Stimulated activated CD4-positive, alpha-beta T cell treated with anti-CD3 and anti-CD28 coated beads, Interleukin-1b, Interleukin-23, amount 100 ng/mL, for 1 hour (primary cell): ENCODE measurements around the gene CTNNA2.

ENCODE experiments used
- DNase-seq, 2 donors: peaks; one replicate each; pipeline ENCODE4 v3.0.0-alpha.2; 2020; ENCODE audit warnings: low read depth in 2 of 2

CTNNA2 gene

DNA sequence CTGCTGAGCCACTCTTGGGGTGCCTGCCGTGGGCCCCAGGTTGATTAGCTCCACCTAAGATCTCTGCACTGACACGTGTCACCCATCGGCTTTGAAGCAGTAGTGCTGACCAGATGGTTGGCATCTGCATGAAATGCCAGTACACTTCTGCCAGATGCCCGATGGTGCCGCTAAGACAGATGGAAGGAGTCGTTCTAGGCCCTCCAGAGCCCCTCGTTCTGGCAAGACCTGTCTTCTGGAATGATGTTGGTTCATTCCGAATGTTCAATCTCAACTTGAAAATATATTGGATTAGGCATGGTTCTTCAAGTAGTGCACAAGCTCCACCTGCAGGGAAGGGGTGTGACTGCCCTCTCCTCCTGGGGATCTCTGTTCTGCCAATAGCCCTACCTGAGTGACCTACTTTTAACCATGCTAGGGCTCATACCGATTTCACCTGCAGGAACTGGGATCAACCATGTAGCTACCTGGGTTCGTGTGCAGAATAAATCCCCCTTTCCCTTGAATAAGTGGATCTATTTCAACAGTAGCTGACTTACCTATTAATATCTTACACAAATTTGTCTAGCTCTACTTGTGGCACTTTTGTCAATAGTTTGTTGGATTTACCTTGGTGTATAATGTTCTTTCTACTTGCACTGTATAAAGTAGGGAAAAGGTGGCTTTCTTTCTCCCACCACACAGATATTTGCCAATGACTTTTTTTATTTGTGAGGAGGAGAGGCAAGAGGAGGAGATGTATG is 342.6 kb downstream of the CTNNA2 start:
- DNase-seq, result no peak

DNA sequence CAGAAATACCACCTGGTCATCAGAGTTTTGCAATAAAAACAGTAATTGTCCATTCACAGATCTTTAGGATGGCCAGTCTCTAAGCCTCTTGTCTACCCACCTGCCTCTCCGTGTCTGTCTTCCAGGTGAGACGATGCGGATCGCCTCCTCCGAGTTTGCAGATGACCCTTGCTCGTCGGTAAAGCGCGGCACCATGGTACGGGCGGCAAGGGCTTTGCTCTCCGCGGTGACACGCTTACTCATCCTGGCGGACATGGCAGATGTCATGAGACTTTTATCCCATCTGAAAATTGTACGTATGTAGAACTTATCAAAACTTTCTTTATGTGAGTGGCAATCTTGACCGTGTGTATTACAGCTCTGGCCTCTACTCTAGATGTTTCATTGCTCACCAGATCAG is 345.0 kb downstream of the CTNNA2 start:
- DNase-seq, result no peak

DNA sequence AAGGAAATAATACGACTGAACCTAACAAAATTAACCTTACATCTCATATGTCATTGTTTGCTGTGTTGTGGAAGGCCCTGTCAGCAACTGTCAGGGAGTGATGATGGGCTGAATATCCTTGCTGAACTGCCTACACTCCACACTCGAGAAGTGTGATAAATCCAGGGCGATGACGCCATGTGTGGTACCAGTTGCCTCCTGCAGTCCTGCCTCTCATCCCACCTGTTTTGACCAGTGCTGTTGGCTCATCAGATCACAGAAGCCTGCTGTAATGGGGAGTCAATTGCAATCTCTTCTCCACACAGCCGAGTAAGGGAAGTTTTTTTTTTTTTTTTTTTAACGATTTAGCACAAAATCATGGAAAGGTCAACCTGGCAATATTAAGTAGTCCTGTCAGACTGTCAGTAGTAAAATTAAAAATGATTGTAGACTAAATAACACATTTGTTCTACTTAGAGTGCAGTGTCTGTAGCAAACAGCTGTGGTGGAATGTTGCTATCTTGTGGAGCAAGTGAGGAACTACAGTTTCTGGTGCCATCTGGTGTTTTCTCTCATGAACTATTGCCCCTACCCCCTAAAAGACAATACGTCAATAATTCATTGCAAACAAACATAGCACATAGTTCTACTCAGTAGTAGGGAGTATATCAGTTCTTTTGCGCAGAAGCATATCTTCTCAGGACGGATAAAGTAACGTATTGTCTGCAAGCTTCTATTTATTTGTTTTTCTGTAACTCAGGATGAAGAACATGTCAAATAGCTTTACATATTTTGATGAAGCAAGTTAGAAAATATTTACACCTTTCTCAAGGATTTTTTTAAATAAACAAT is 347.6 kb downstream of the CTNNA2 start:
- no peak for DNase-seq

DNA sequence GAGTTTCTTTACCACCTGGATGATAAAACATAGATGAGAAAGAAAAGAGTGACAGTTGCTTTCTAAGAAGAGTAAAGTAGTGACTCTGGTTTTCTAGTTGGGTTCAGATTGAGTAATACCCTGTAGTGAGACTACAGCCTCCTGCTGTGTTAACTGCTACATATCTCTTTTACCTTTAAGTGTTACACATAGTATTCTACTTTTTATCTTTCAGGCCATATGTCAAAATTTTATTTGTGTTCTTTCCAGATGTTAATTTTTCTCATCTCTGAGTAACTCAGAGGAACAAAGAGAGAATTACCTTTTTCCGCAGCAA is 348.2 kb downstream of the CTNNA2 start:
- no peak for DNase-seq

DNA sequence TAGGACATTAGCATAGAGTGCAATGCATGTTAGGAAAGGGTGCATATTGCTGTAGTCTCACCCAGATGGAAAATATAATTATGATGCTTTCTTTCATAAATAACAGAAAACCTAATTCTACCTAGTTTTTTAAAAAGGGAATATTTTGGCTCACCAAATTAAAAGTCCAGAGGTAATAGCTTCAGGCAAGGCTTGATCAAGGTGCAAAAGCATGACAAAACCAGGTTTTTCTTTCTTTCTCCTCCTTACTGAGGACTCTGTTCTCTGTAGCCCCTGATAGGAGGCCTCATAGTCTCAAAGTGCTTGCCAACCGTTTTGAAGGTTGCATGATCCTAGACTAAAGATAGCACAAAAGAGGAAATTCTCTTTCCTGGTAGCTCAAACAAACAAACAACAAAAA is 349.9 kb downstream of the CTNNA2 start:
- no peak for DNase-seq

DNA sequence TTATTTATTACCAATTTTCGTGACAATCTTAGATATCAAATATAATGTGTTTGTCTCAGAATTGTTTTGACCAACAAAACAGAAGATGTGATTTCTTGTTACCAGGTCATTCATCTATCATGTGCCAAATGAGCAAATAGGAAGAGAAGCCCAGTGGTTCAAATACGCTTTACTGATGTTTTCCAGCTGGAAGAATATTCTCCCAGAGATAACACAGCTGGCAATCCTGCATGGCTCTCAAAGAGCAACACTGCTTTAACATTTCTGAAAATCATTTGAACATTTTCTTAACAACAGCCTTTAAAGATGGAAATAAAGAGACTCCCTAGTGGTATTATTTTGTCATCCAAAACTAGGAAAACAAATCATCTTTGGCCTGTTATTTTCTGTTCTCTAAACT is 359.8 kb downstream of the CTNNA2 start:
- DNase-seq, result no peak

DNA sequence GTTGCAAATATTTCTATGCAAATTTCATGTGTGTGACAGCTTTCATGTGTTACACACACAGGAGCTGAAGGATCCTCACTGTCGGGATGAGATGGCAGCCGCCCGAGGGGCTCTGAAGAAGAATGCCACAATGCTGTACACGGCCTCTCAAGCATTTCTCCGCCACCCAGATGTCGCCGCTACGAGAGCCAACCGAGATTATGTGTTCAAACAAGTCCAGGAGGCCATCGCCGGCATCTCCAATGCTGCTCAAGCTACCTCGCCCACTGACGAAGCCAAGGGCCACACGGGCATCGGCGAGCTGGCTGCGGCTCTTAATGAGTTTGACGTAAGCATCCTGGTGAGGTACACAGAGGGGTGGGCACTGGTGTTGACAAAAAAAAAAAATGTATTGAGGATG is 361.2 kb downstream of the CTNNA2 start:
- DNase-seq, result no peak

DNA sequence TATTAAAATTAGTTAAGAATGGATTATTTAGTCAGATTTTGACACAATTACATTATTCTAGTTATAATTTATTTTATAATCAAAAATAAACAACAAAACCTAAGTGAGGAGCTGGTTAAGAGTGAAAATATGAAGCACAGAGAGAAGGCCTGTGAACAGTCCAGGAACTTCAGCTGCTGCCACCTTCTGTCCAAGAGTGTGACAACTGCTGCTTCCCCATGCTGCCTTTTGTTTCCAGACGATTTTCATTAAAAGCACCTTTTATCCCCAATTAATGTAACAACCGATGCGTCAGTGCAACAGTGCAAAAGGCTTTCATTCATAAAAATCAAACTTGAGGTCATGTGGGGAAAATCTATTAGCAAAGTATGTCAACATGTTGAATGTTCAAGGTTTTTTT is 363.6 kb downstream of the CTNNA2 start:
- no peak for DNase-seq

DNA sequence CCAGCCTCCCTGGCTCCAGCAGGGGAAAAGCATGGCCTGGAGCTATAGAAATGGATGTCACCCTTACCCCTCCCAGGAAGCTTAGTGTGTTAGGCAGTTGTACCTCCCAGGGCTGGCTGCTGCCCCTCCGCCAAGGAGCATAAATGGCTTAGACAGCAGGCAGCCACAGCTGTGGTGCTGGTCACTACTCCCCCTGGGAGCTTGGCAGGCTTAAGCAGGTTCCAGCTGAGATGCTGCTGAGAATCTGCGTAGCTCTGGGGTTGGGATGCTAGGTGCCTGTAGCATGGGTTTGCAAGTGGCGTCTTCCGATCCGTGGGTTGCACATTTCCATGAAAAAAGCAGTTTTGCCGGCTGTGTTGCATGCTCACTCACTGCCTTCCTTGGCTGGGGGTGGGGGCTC is 369.7 kb downstream of the CTNNA2 start:
- DNase-seq, result no peak

DNA sequence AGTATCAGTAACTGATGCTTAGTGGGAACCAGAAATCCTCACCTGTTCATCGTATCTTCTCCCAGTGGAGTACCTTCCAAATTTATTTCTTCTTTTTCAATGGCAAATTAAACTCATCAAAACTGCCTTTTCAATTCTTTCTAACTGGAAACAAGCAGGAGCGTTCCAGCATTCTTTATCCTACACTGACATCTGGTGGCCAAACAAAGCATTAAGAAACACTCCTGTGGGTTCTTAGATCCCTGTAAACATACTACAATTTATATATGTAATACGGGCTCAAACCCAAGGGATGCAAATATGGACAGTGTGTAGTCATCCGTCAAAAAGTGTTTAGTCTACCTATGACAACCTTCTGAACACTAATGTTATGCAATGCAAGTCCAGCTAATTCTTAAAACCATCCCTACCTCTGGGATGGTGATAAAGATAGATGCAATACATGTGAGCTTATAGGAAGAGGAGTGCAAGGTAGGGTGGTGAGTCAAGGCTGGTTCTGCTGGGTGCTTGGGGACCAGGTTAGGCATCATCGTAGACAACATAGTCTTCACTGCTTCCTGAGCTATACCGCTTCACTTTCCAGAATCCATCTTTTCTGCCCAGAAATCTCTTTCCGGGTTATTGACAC is 375.0 kb downstream of the CTNNA2 start:
- DNase-seq, result no peak

DNA sequence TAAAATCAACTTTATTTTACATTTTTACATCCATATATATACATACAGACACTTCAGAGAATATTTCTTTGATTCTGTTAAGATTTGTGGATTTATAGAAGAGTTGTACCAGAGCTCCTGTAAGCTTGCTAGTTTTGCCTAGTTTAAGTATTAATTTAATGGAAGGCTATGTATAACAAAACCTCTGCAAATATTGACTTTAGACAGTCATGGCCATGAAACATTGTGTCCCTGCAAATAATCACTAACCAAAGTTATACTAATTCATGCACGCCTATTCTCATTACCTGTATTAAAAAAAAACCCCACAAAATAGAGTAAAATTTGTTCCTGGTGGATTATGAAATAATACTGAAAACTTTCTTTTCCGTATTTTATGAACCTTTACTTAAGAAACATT is 379.3 kb downstream of the CTNNA2 start:
- DNase-seq, result no peak

DNA sequence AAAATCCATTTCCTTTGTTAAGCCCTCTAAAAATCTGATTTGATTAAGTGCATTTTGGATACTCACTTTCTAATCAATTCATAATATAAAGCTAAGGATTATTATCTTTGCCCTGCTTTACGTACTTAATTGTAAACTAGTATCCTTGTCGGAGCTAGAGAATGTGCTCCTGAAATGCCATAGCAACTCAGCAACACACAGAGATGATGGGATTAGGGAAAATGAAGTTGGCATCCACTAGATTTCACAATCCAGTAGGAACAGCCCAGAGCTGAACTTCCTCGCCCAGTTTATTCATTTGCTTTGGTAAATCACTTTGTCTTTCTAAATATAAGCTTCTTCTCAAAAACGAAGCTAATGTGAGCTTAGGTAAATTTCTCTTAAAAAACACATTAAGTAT is 386.3 kb downstream of the CTNNA2 start:
- no peak for DNase-seq

DNA sequence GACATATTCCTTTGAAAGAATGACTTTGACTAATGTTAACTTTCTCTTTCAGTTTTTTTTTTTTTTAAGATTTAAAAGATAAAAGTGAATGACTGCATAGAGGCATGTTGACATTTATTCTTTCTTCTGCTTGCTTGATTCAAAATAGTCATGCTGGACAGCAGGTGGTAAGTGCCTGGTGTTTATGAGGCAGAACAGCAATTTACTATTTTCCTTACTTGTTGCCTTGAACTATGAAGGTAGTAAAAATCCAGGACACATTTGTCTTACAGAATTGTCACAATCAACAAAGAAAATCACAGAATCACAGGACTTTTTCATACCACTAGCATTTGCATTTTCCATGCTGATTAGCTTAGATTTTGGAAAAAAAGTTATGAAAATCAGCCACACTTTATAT is 388.3 kb downstream of the CTNNA2 start:
- DNase-seq, result no peak

DNA sequence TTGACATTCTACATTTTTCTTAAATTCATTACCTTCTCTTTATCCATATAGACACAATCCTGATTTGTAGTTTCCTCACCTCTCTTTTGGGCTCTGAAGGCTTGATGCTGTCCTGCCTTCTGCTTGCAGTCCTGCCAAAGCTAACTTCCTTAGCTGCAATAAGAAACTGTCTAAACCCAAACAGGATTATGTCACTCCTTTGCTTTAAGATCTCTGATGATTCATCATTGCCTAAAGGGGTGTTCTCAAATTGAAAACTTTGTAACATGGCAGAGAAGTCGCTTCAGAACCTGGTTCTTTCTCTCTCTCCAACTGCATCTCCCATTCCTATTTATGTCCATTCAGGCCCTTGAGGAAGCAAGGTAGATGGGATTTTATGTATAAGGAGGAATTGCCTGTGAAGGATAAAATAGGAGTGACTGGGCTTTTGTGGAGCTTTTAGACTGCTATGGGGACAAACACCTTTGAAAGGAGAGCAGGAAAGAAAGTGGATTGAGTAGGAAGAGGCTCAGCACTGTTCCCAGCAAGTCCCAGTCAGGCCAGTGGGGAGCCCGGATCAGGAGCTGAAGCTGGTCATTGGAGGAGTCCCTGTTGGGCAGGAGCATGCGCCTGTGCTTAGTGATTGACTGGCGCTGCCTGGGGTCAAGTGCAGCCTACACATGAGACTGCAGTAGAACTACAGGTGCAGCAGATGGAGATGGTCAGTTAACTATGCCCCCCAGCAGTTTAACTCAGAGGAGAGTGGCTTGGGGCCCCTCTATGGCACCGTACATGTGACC is 390.6 kb downstream of the CTNNA2 start:
- DNase-seq, result no peak

DNA sequence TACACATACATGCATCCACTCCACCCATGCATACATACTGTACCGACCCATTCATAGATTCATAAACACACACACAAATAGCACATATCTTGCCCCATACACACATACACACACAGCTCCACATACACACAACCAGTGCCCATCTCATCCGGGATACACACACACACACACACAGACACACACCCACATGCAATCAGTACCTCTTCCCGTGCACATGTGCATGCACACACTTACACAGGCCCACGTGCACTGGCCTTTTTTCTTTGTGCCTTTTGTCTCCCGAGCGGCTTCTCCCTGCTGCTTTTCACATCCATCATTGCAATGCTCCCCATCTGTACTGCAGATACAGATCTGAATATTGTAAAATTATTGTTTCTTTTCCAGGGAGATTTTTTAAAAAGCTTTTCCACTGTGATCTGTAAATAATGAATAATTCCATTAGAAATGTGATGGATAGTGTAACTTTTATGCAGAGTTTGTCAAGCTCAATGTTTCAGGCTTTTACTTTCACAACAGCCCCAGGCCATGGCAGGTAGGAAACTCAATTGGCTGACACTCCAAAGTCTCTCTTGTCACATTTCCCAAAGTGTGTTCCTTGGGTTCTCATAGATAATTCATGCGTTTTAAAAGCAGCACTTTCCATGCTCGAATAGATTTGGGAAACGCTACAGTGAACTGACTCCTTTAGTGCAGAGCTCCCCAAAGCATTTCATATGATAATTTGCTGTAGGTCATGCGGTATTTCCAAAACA is 393.5 kb downstream of the CTNNA2 start:
- DNase-seq, result no peak

DNA sequence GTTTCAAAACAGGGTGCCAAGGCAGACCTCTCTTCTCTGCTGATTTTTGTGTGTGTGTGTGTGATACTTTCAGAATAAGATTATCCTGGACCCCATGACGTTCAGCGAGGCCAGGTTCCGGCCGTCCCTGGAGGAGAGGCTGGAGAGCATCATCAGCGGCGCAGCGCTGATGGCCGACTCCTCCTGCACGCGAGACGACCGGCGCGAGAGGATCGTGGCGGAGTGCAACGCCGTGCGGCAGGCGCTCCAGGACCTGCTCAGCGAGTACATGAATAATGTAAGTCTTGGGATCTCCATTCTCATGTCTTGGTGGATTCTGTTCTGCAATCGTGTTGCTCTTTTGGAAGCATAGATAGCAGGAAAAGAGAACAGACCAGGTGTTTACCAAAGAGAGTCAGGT is 396.7 kb downstream of the CTNNA2 start:
- no peak for DNase-seq

DNA sequence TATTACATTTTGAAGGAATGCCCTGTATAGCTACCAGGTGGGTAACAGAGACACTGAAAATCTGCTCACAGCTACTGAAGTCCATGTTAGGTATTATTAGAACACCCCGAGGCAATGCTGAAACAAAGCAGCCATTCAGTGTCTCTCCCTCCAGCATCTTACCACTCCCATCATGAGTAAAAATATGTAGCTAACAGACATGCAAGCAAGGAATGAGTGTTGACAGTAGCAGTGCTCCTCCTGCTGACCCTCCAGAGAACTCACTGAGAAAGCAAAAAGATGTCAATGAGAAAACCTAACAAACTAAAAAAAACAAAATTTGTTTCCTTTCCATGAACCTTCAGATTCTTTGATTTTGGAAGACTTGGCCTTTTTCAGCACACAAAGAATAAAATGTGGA is 397.8 kb downstream of the CTNNA2 start:
- DNase-seq, result no peak

DNA sequence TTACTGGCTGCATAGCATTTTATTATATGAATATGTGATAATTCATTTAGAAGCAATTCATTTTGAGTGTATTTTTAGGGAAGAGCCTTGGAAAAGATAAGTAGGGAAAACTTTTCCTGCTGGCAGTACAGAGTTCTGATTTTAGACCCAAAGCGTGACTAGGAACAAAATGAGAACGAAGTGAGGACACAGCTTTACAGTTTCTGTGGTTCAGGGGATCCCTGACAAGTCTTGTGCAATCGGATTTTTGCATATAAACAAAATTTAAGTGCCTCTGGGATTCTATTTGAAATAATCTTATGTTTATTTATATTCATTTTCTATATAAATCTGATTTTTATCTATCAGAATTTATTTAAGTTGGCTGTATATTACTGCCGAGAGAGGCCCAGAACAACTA is 402.6 kb downstream of the CTNNA2 start:
- no peak for DNase-seq

DNA sequence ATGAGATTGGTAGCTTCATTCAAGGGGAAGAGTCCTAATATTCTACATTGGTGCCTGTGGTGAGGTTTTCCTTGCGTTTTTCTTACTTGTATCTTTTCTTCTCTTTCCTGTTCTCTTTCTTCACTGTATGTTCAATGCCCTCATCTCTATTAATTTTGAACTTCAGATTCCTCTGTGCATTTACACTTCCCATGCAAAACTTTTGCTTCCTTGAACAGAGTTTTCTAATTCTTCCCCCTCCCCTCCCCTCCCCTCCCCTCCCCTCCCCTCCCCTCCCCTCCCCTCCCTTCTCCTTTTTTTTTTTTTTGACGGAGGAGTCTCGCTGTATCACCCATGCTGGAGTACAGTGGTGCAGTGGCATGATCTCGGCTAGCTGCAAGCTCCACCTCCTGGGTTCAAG is 403.4 kb downstream of the CTNNA2 start:
- no peak for DNase-seq

DNA sequence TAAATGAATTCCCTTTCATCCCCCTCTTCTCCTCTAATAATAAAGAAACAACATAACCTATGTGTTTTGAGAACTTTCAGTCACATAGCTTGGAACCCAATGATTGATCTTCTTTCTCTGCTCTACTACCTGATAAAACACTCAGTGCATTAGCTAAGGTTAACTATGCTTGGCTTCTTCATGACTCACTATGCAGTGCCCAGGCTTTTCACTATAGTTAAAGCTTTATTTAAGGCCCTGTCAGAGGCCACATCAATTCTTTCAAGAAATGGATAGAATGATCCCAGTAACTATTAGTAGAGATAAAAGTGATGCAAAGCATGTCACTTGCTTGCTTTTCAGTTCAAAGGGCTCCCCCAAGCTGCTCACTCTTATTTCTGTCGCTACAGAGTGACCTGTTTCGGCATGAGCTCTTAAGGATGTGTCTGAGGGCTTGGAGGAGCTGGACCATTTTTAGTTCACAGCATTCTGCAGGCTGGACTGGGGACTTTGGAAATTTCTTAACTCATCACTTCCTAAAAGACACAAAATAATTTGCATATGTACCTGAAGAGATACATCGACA is 407.7 kb downstream of the CTNNA2 start:
- no peak for DNase-seq

DNA sequence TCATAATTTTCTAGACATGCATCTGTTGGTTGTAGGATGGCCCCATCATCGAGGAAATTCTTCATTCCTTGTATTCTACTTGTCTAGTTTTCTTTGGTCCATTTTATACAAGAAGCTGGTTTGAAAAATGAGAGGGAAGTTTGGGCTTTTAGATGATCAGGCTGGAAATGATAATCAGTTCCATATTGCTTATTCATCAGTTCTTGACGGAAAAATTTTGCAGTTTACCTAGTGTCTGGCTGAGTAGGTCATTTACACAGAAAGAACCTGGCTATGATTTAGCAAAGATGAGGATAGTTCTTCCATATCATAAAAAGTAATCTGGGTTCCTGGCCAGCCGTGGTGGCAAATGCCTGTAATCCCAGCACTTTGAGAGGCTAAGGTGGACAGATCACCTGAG is 416.8 kb downstream of the CTNNA2 start:
- DNase-seq, result no peak
